MM.1S (cell line): ENCODE measurements around the gene ENOX2.

Source experiments
- CTCF ChIP-seq: fragments of 300-600 bp; sonication (generic); IDR thresholded peaks from 2 replicates; pipeline ENCODE4 v1.5.1; 2016; ENCODE audit warnings: antibody characterized with exemption, low read length, mixed read lengths
- EZH2 ChIP-seq: fragments of 300-600 bp; sonication (generic); optimal IDR thresholded peaks from 2 replicates; pipeline ENCODE3; 2017; ENCODE audit warnings: low read depth, mild to moderate bottlenecking, antibody characterized with exemption, low read length, mixed read lengths
- EZH2phosphoT487 ChIP-seq: fragments of 300-600 bp; sonication (generic); IDR thresholded peaks from 2 replicates; pipeline ENCODE4 v1.6.1; 2018; ENCODE audit warnings: antibody characterized with exemption, low read length

GRCh38 chrX:130793975-130794374 lies 109.0 kb downstream of the ENOX2 start:
- TF ChIP-seq CTCF (no peak), EZH2 (no peak), EZH2phosphoT487 (no peak)
